Measurements from ENCODE around the gene CXCL10. TPM values are rescaled to one million over a fixed set of nuclear protein-coding genes. Genes with fewer than 3 reads are reported as not detected.

Gene CXCL10
- polyA plus RNA-seq (2013, experiment 1 of 2): 1.3 TPM
- polyA plus RNA-seq (2013, experiment 2 of 2): 0.61 TPM

GRCh38 chr4:76023389-76023788 is at the start of gene CXCL10:
Gene CXCL10, minus strand, starts transcription at chr4:76023497. Its CDS starts 66 bp downstream, at chr4:76023431.
- Histone ChIP-seq H3K36me3 (ENCODE audit: control insufficient read depth, insufficient read depth, low read length) (no peaks in the 10 kb centered on the region), H3K9me3 (ENCODE audit: control insufficient read depth, low read length) (no peaks in the 10 kb centered on the region), H3K4me3 (ENCODE audit: extremely low read depth, insufficient read depth, low read length, poor library complexity, severe bottlenecking) (no peak within 1 kb of the TSS), H3K27ac (ENCODE audit: low read depth, low read length, severe bottlenecking) (no peak within 1 kb of the TSS), H3K4me1 (ENCODE audit: control insufficient read depth, insufficient read depth, low read length, poor library complexity, severe bottlenecking) (no peaks in the 10 kb centered on the region)
- no CpG with 5 or more reads among the region's 3 CpGs for WGBS, 2 experiments (ENCODE audit: insufficient coverage in 2 of 2)

- H3K36me3 ChIP-seq (ENCODE audit: control insufficient read depth, insufficient read depth, low read length): no peaks in the 10 kb centered on the region
- 55 to 61% methylated on average over 3 of the region's 4 CpGs for WGBS, 2 experiments (ENCODE audit: insufficient coverage in 2 of 2)
- no peaks in the 10 kb centered on the region for H3K9me3 ChIP-seq (ENCODE audit: control insufficient read depth, low read length)
- no peak overlapping the region for H3K27ac ChIP-seq (ENCODE audit: low read depth, low read length, severe bottlenecking)
- H3K4me1 ChIP-seq (ENCODE audit: control insufficient read depth, insufficient read depth, low read length, poor library complexity, severe bottlenecking): no peaks in the 10 kb centered on the region
- no peak overlapping the region for H3K4me3 ChIP-seq (ENCODE audit: extremely low read depth, insufficient read depth, low read length, poor library complexity, severe bottlenecking)
These were observed 49.5 kb upstream of the CXCL10 start for GRCh38 chr4:76072760-76073159.

DNA sequence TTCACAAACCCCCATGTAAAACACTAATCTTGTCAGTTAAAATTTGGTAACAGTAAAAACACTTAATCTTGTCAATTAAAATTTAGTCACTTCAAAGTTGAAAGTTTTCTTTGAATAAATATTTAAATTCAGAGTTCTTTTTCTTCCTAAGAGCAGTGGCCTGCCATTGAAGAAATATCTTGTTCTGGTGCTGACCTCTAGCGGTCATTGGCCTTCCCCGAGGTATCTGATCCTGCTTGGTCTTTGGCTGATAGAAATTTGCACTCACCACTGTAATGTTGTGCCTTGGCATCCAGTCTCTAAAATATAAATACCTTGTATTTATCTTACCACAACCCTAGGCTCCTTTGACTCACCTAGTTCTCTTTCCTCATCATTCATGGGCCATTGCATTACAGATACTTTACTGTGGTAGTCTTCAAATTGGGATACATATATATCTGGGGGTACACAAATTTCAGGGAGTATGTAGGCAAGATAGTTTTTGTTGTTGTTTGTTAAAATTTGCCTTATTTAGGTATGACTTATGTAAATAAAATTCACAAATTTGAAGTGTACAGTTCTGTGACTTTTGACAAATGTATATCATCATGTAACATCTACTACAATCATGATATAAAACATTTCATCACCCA is 44.5 kb upstream of the CXCL10 start:
- 0% methylated on average over 2 of the region's 2 CpGs for WGBS, 2 experiments (ENCODE audit: insufficient coverage in 2 of 2)
- Histone ChIP-seq H3K27ac (ENCODE audit: low read depth, low read length, severe bottlenecking) (no peak overlapping the region), H3K36me3 (ENCODE audit: control insufficient read depth, insufficient read depth, low read length) (no peaks in the 10 kb centered on the region), H3K4me3 (ENCODE audit: extremely low read depth, insufficient read depth, low read length, poor library complexity, severe bottlenecking) (no peak overlapping the region), H3K9me3 (ENCODE audit: control insufficient read depth, low read length) (no peaks in the 10 kb centered on the region), H3K4me1 (ENCODE audit: control insufficient read depth, insufficient read depth, low read length, poor library complexity, severe bottlenecking) (no peaks in the 10 kb centered on the region)

GRCh38 chr4:76066546-76066945 is 43.2 kb upstream of the CXCL10 start:
- no peak overlapping the region for H3K27ac ChIP-seq (ENCODE audit: low read depth, low read length, severe bottlenecking)
- no peaks in the 10 kb centered on the region for H3K4me1 ChIP-seq (ENCODE audit: control insufficient read depth, insufficient read depth, low read length, poor library complexity, severe bottlenecking)
- WGBS, 2 experiments (ENCODE audit: insufficient coverage in 2 of 2): 87 to 100% methylated on average over 2 of the region's 3 CpGs
- H3K4me3 ChIP-seq (ENCODE audit: extremely low read depth, insufficient read depth, low read length, poor library complexity, severe bottlenecking): no peak overlapping the region
- H3K36me3 ChIP-seq (ENCODE audit: control insufficient read depth, insufficient read depth, low read length): no peaks in the 10 kb centered on the region
- H3K9me3 ChIP-seq (ENCODE audit: control insufficient read depth, low read length): no peaks in the 10 kb centered on the region

DNA sequence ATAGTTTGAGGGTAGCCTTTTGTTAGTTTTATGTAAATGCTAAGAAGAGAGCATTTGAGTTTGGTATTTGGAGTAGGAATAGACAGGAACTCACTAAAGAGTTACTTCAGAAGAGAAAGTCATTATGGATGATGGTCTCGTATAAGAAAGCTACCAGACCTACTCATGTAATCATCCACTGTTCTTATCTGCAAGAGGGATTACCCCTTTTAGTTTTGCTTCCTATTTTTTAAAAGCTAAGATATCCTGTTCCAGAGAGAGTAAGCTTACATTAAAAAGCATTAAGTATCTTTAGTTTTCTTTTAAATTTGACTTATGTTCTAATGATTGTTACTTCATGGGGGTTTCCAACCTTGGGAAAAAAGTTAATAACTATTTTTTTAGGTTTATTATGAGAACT is 38.7 kb upstream of the CXCL10 start:
- H3K9me3 ChIP-seq (ENCODE audit: control insufficient read depth, low read length): no peaks in the 10 kb centered on the region
- H3K4me3 ChIP-seq (ENCODE audit: extremely low read depth, insufficient read depth, low read length, poor library complexity, severe bottlenecking): no peak overlapping the region
- 100% methylated on average over 1 of the region's 1 CpG; no CpG with 5 or more reads in 1 of the 2 experiments for WGBS, 2 experiments (ENCODE audit: insufficient coverage in 2 of 2)
- no peaks in the 10 kb centered on the region for H3K36me3 ChIP-seq (ENCODE audit: control insufficient read depth, insufficient read depth, low read length)
- H3K27ac ChIP-seq (ENCODE audit: low read depth, low read length, severe bottlenecking): no peak overlapping the region
- H3K4me1 ChIP-seq (ENCODE audit: control insufficient read depth, insufficient read depth, low read length, poor library complexity, severe bottlenecking): no peaks in the 10 kb centered on the region

- no peak overlapping the region for H3K27ac ChIP-seq (ENCODE audit: low read depth, low read length, severe bottlenecking)
- H3K4me3 ChIP-seq (ENCODE audit: extremely low read depth, insufficient read depth, low read length, poor library complexity, severe bottlenecking): no peak overlapping the region
- no peaks in the 10 kb centered on the region for H3K4me1 ChIP-seq (ENCODE audit: control insufficient read depth, insufficient read depth, low read length, poor library complexity, severe bottlenecking)
- 67 to 92% methylated on average over 1 of the region's 1 CpG for WGBS, 2 experiments (ENCODE audit: insufficient coverage in 2 of 2)
- no peaks in the 10 kb centered on the region for H3K9me3 ChIP-seq (ENCODE audit: control insufficient read depth, low read length)
- no peaks in the 10 kb centered on the region for H3K36me3 ChIP-seq (ENCODE audit: control insufficient read depth, insufficient read depth, low read length)
These were observed 38.1 kb upstream of the CXCL10 start for GRCh38 chr4:76061421-76061820.

GRCh38 chr4:76060506-76060905 is 37.2 kb upstream of the CXCL10 start:
- no peaks in the 10 kb centered on the region for H3K9me3 ChIP-seq (ENCODE audit: control insufficient read depth, low read length)
- H3K27ac ChIP-seq (ENCODE audit: low read depth, low read length, severe bottlenecking): no peak overlapping the region
- H3K36me3 ChIP-seq (ENCODE audit: control insufficient read depth, insufficient read depth, low read length): no peaks in the 10 kb centered on the region
- H3K4me1 ChIP-seq (ENCODE audit: control insufficient read depth, insufficient read depth, low read length, poor library complexity, severe bottlenecking): no peaks in the 10 kb centered on the region
- H3K4me3 ChIP-seq (ENCODE audit: extremely low read depth, insufficient read depth, low read length, poor library complexity, severe bottlenecking): no peak overlapping the region

- no peak overlapping the region for H3K4me3 ChIP-seq (ENCODE audit: extremely low read depth, insufficient read depth, low read length, poor library complexity, severe bottlenecking)
- 100% methylated on average over 1 of the region's 1 CpG; no CpG with 5 or more reads in 1 of the 2 experiments for WGBS, 2 experiments (ENCODE audit: insufficient coverage in 2 of 2)
- H3K27ac ChIP-seq (ENCODE audit: low read depth, low read length, severe bottlenecking): no peak overlapping the region
- no peaks in the 10 kb centered on the region for H3K9me3 ChIP-seq (ENCODE audit: control insufficient read depth, low read length)
- H3K36me3 ChIP-seq (ENCODE audit: control insufficient read depth, insufficient read depth, low read length): no peaks in the 10 kb centered on the region
- no peaks in the 10 kb centered on the region for H3K4me1 ChIP-seq (ENCODE audit: control insufficient read depth, insufficient read depth, low read length, poor library complexity, severe bottlenecking)
These were observed 36.5 kb upstream of the CXCL10 start for GRCh38 chr4:76059750-76060149.

- Histone ChIP-seq H3K27ac (ENCODE audit: low read depth, low read length, severe bottlenecking) (no peak overlapping the region), H3K9me3 (ENCODE audit: control insufficient read depth, low read length) (no peaks in the 10 kb centered on the region), H3K36me3 (ENCODE audit: control insufficient read depth, insufficient read depth, low read length) (no peaks in the 10 kb centered on the region), H3K4me1 (ENCODE audit: control insufficient read depth, insufficient read depth, low read length, poor library complexity, severe bottlenecking) (no peaks in the 10 kb centered on the region), H3K4me3 (ENCODE audit: extremely low read depth, insufficient read depth, low read length, poor library complexity, severe bottlenecking) (no peak overlapping the region)
- WGBS, 2 experiments (ENCODE audit: insufficient coverage in 2 of 2): 80 to 81% methylated on average over 2 of the region's 3 CpGs
These were observed 35.7 kb upstream of the CXCL10 start for GRCh38 chr4:76058888-76059426.

GRCh38 chr4:76058302-76058701 is 35.0 kb upstream of the CXCL10 start:
- Histone ChIP-seq H3K27ac (ENCODE audit: low read depth, low read length, severe bottlenecking) (no peak overlapping the region), H3K9me3 (ENCODE audit: control insufficient read depth, low read length) (no peaks in the 10 kb centered on the region), H3K4me3 (ENCODE audit: extremely low read depth, insufficient read depth, low read length, poor library complexity, severe bottlenecking) (no peak overlapping the region), H3K36me3 (ENCODE audit: control insufficient read depth, insufficient read depth, low read length) (no peaks in the 10 kb centered on the region), H3K4me1 (ENCODE audit: control insufficient read depth, insufficient read depth, low read length, poor library complexity, severe bottlenecking) (no peaks in the 10 kb centered on the region)

DNA sequence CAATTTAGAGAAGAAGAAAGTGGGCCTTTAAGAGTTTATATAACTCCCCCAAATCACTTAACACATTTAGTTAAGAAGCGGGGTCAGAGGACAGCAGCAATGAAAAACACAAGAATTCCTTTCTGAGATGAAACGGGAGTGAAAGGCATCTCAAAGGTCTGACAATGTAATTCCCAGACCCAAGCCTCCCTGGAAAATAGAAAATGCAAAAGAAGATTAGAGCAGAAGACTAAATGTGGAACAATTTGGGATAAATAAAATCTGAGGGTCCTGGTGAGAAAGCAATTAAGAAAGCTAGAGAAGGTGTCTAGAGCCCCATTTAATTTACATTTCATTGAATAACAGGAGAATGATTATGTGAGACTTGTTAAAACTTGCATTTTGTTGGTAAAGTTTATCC is 32.1 kb upstream of the CXCL10 start:
- Histone ChIP-seq H3K4me3 (ENCODE audit: extremely low read depth, insufficient read depth, low read length, poor library complexity, severe bottlenecking) (no peak overlapping the region), H3K4me1 (ENCODE audit: control insufficient read depth, insufficient read depth, low read length, poor library complexity, severe bottlenecking) (no peaks in the 10 kb centered on the region), H3K27ac (ENCODE audit: low read depth, low read length, severe bottlenecking) (no peak overlapping the region), H3K9me3 (ENCODE audit: control insufficient read depth, low read length) (no peaks in the 10 kb centered on the region), H3K36me3 (ENCODE audit: control insufficient read depth, insufficient read depth, low read length) (no peaks in the 10 kb centered on the region)
- WGBS, 2 experiments (ENCODE audit: insufficient coverage in 2 of 2): 73% methylated on average over 2 of the region's 2 CpGs; no CpG with 5 or more reads in 1 of the 2 experiments

All from mesodermal cell (in vitro differentiated cells).